HL-60 (cell line): ENCODE results near the gene BRICD5.

Experiments
- CTCF ChIP-seq: IDR thresholded peaks from one replicate; pipeline ENCODE4 v1.5.1; 2011; ENCODE audit warnings: low read length, control low read depth, inconsistent platforms; ENCODE audit not compliant: insufficient read depth
- GABPA ChIP-seq: IDR thresholded peaks from 2 replicates; pipeline ENCODE4 v1.6.1; 2012; ENCODE audit warnings: low read depth
- POLR2AphosphoS5 ChIP-seq: IDR thresholded peaks from 2 replicates; pipeline ENCODE4 v1.6.1; 2012; ENCODE audit warnings: low read depth
- REST ChIP-seq: IDR thresholded peaks from 2 replicates; pipeline ENCODE4 v1.6.1; 2012; ENCODE audit warnings: low read depth; ENCODE audit not compliant: insufficient replicate concordance
- SPI1 ChIP-seq: IDR thresholded peaks from 2 replicates; pipeline ENCODE4 v1.6.1; 2012; ENCODE audit warnings: low read depth, mild to moderate bottlenecking, borderline replicate concordance

GRCh38 chr16:2257726-2258125 lies 47.1 kb upstream of the BRICD5 start:
- TF ChIP-seq CTCF (no peak), REST (no peak), POLR2AphosphoS5 (no peak), SPI1 (no peak), GABPA (no peak)
